Measurements from ENCODE around the gene GRID1. TPM values are rescaled to one million over a fixed set of nuclear protein-coding genes. Genes with fewer than 3 reads are reported as not detected.
"Not testable (repeated sequence)": the region's sequence is repeated elsewhere in the genome, so short reads cannot be mapped to it uniquely, and the experiment has no call there.

Gene GRID1
- total RNA-seq, 1 donor from 2014 or later = 9.2 TPM

GRCh38 chr10:85724215-85724614 is 642.4 kb downstream of the GRID1 start:
- no peak for DNase-seq (ENCODE audit: extremely low spot score, unreplicated experiment)
- no peak for TF ChIP-seq CTCF (conservative IDR thresholded peaks at IDR 0.05)
- Mint-ChIP-seq H3K4me1 (ENCODE audit: unreplicated experiment) (no peaks in the 10 kb centered on the region), H3K27ac (no peak overlapping the region), H3K9me3 (peaks cover 4% of the 10 kb centered on the region), H3K36me3 (no peaks in the 10 kb centered on the region), H3K4me3 (no peak overlapping the region), H3K27me3 (no peaks in the 10 kb centered on the region)

DNA sequence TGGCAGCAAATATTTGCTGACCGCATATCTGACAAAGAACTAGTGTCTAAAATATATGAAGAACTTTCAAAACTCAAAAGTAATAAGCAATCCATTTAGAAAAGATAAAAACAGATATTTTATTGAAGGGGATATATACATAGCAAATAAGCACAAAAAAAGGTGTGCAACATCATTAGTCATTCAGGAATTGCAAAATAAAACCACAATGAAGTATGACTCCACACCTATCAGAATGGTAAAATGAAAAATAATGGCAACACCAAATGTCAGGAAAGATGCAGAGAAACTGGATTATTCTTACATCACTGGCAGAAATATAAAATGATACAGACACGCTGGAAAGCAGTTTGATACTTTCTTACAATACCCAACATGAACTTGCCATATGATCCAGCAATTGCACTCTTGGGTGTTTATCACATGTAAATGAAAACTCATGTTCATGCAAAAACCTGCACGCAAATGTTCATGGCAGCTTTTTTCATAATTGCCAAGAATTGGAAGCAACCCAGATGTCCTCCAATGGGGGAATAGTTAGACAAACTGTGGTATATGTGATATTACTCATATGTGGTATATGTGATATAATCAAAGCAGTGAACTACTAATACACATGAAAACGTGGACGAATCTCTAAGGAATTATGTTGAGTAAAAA is 645.5 kb downstream of the GRID1 start:
- Mint-ChIP-seq H3K4me1 (ENCODE audit: unreplicated experiment) (no peaks in the 10 kb centered on the region), H3K9me3 (no peaks in the 10 kb centered on the region), H3K27me3 (no peaks in the 10 kb centered on the region), H3K27ac (no peak overlapping the region), H3K36me3 (no peaks in the 10 kb centered on the region), H3K4me3 (no peak overlapping the region)
- no peak for TF ChIP-seq CTCF (conservative IDR thresholded peaks at IDR 0.05)
- no peak for DNase-seq (ENCODE audit: extremely low spot score, unreplicated experiment)

GRCh38 chr10:85719408-85719807 is 647.2 kb downstream of the GRID1 start:
- H3K4me1 Mint-ChIP-seq (ENCODE audit: unreplicated experiment) = no peaks in the 10 kb centered on the region
- H3K4me3 Mint-ChIP-seq = no peak overlapping the region
- no peak for DNase-seq (ENCODE audit: extremely low spot score, unreplicated experiment)
- H3K36me3 Mint-ChIP-seq = no peaks in the 10 kb centered on the region
- no peak overlapping the region for H3K27ac Mint-ChIP-seq
- H3K9me3 Mint-ChIP-seq = no peaks in the 10 kb centered on the region
- H3K27me3 Mint-ChIP-seq = no peaks in the 10 kb centered on the region
- no peak for TF ChIP-seq CTCF (conservative IDR thresholded peaks at IDR 0.05)

DNA sequence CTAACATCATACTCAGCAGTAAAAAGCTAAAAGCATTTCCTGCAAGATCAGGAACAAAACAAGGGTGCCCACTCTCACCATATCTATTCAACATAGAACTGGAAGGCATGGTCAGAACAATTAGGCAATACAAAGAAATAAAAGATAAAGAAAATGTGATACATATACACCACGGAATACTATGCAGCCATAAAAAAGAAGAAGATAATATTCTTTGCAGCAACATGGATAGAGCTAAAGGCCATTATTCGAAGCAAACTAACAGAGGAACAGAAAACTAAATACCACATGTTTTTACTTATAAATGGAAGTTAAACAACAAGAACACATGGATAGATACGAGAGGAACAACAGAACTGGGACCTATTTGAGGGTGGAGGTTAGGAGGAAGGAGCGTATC is 652.7 kb downstream of the GRID1 start:
- Mint-ChIP-seq H3K4me3 (no peak overlapping the region), H3K27me3 (no peaks in the 10 kb centered on the region), H3K27ac (no peak overlapping the region), H3K9me3 (no peaks in the 10 kb centered on the region), H3K4me1 (ENCODE audit: unreplicated experiment) (no peaks in the 10 kb centered on the region), H3K36me3 (no peaks in the 10 kb centered on the region)
- DNase-seq (ENCODE audit: extremely low spot score, unreplicated experiment) = no peak
- no peak for TF ChIP-seq CTCF (conservative IDR thresholded peaks at IDR 0.05)

DNA sequence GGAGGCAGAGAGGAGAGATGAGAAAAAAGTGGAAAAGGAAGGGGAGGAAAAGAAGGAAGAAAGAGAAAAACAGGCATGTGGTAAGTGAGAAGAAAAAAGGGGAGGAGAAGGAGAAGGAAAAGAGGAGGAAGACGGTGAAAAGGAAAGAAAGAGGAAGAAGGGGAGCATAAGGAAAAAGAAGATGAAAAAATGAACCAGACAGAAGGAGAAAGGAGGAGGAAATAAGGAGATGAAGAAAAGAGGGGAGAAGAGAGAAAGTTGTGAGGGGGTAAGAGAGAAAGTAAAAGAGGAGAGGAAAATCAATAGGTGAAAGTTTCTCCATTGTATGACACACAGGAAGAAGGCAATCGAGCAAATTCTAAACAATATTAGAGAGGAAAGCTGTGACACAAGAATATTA is 663.8 kb downstream of the GRID1 start:
- Mint-ChIP-seq H3K36me3 (no peaks in the 10 kb centered on the region), H3K9me3 (no peaks in the 10 kb centered on the region), H3K4me3 (no peak overlapping the region), H3K27me3 (peaks cover 5% of the 10 kb centered on the region), H3K4me1 (ENCODE audit: unreplicated experiment) (no peaks in the 10 kb centered on the region), H3K27ac (no peak overlapping the region)
- TF ChIP-seq CTCF (conservative IDR thresholded peaks at IDR 0.05) = no peak
- DNase-seq (ENCODE audit: extremely low spot score, unreplicated experiment) = no peak

GRCh38 chr10:85699066-85699465 is 667.5 kb downstream of the GRID1 start:
- DNase-seq (ENCODE audit: extremely low spot score, unreplicated experiment); H3K4me3 Mint-ChIP-seq; H3K4me1 Mint-ChIP-seq (ENCODE audit: unreplicated experiment); H3K9me3 Mint-ChIP-seq; H3K27ac Mint-ChIP-seq; H3K27me3 Mint-ChIP-seq; H3K36me3 Mint-ChIP-seq: not testable (repeated sequence)

Data from type B pancreatic cell (in vitro differentiated cells).